ACC112 (cell line): Measurements from ENCODE around the gene ISM2.

Experiments used
- H2AFZ ChIP-seq: fragments of 200-600 bp; sonication (generic); one replicate; pipeline ENCODE4 v1.6.0; 2017; ENCODE audit warnings: antibody characterized with exemption, low read length; ENCODE audit not compliant: unreplicated experiment
- H3K27ac ChIP-seq: fragments of 200-600 bp; sonication (generic); 2 replicates; pipeline ENCODE4 v1.5.1; 2014; ENCODE audit warnings: low read depth, mild to moderate bottlenecking, antibody characterized with exemption, low read length, moderate library complexity
- H3K27me3 ChIP-seq: fragments of 200-600 bp; sonication (generic); 2 replicates; pipeline ENCODE4 v1.6.1; 2014; ENCODE audit warnings: mild to moderate bottlenecking, antibody characterized with exemption, low read length, moderate library complexity, mixed read lengths; ENCODE audit not compliant: insufficient read depth
- H3K36me3 ChIP-seq: fragments of 200-600 bp; sonication (generic); 2 replicates; pipeline ENCODE4 v1.6.1; 2016; ENCODE audit warnings: mild to moderate bottlenecking, antibody characterized with exemption, low read length, moderate library complexity, mixed read lengths; ENCODE audit not compliant: insufficient read depth
- H3K4me1 ChIP-seq: fragments of 200-600 bp; sonication (generic); one replicate; pipeline ENCODE4 v1.6.1; 2016; ENCODE audit warnings: low read length, mixed read lengths; ENCODE audit not compliant: insufficient read depth, unreplicated experiment, control insufficient read depth
- H3K4me3 ChIP-seq: fragments of 200-600 bp; sonication (generic); 2 replicates; pipeline ENCODE4 v1.5.1; 2014; ENCODE audit warnings: mild to moderate bottlenecking, low read depth, low read length
- H3K79me2 ChIP-seq: fragments of 200-600 bp; sonication (generic); one replicate; pipeline ENCODE4 v1.6.0; 2016; ENCODE audit warnings: low read length; ENCODE audit not compliant: control insufficient read depth, unreplicated experiment, insufficient read depth

The ISM2 gene

DNA sequence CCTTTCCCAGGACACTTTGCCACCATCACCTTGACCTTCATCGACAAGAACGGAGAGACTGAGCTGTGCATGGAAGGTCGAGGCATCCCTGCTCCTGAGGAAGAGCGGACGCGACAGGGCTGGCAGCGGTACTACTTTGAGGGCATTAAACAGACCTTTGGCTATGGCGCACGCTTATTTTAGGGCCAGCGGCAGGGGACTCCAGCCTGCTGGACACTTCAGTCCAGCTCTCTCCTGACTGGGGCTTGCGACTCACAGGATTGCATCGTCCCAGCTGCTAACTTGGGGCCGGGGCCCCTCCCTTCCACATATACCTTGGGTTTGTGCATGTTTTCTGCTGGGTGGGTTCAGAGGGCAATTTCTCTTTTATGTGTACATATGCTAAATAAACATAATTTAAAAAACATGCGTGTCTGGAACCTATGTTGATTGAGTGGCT lies 29.5 kb downstream of the ISM2 start:
- Histone ChIP-seq H3K36me3 (peaks cover 36% of the 10 kb centered on the region), H3K27me3 (0 out of 2 replicates have a peak, but pooled peaks cover 4% of the 10 kb centered on the region), H3K4me3 (no peak overlapping the region), H2AFZ (no peak overlapping the region), H3K27ac (no peak overlapping the region), H3K79me2 (no peaks in the 10 kb centered on the region), H3K4me1 (no peaks in the 10 kb centered on the region)

DNA sequence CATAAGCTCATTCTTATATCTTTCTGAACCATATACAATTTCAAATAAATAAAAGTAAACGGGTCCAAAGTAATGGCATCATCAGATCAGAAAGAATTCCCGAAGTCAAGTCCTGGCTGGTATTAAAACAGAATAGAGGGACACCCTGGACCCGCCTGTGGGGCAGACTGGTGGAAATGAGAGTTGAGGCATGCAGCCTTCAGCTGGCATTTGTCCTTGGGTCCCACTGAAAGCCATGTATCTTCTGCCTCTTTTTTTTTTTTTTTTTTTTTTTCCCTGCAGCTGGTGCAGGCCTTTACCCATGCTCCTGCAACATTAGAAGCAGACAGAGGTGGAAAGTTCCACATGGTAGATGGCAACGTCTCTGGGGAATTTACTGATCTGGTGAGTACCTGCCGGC lies 30.8 kb downstream of the ISM2 start:
- Histone ChIP-seq H3K27me3 (no peaks in the 10 kb centered on the region), H2AFZ (no peak overlapping the region), H3K4me3 (no peak overlapping the region), H3K79me2 (no peaks in the 10 kb centered on the region), H3K4me1 (no peaks in the 10 kb centered on the region), H3K27ac (no peak overlapping the region), H3K36me3 (peaks cover 42% of the 10 kb centered on the region)

DNA sequence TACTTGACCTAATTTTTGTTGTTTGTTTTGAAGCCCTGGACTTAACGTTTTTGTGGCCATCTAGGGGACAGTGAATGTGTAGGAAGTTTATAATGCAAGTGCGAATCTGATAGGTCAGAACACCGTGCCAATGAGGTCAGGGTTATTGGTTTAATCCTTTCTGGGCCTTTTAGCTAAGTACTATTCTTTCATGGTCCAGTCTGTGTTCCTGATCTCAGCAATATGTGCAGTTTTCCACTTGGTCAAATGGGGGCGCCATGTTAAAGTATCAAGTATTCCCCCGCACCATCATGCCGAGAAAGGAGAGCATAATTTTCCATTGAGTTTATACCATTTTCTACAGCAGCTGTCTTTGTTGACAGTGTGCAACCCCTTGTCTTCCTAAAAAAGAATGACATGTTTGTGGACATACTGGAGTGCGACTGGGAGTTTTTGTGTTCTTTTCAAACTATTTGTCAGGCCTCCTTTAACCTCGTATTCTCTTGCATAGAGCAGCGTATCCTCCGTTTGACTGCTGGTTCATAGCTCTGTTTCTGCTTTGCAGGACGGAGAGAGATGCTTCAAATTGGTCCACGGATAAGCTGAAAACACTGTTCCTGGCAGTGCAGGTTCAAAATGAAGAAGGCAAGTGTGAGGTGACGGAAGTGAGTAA lies 39.4 kb downstream of the ISM2 start:
- peaks cover 15% of the 10 kb centered on the region for H3K4me1 ChIP-seq
- H3K36me3 ChIP-seq: peaks cover 29% of the 10 kb centered on the region
- no peak overlapping the region for H3K27ac ChIP-seq
- H3K27me3 ChIP-seq: no peaks in the 10 kb centered on the region
- H2AFZ ChIP-seq: no peak overlapping the region
- H3K4me3 ChIP-seq: peak overlapping the region; percentile 96
- H3K79me2 ChIP-seq: peaks cover 55% of the 10 kb centered on the region

DNA sequence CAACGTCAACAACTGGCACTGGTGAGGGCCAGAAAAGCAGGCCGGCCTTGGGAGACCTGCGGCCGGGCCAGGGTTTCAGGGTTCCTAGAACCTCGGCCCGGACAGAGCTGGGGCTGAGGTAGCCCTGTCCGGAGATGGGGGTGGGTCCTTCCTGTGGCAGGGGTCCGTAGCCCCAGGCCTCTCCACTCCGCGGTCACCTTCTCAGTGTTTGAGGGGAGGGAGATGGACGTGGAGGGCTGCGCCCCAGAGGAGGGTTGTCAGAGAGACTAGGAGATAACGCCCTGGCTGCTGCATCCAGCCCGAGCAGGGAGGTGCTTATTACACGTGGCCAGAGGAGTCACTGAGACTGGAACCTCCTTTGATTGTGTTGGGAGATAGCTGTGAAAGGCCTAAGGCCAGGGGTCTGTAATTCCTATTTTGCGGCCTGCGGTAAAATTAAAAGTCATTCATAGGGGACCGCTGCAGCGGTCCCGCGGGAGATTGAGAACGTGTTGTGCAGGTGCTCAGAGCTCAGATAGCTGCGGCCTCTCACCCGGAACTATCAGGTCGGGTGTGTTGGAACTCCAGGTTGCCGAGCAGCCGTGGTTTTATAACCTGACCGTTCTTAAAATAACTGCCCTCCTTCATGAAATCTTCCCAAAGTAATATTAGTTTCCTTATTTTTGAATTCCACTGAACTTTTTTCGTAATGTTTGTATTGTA lies 40.2 kb downstream of the ISM2 start:
- H3K4me1 ChIP-seq: peaks cover 15% of the 10 kb centered on the region
- H3K4me3 ChIP-seq: peak overlapping the region; percentile 96
- peaks cover 25% of the 10 kb centered on the region for H3K36me3 ChIP-seq
- H3K27me3 ChIP-seq: no peaks in the 10 kb centered on the region
- H3K27ac ChIP-seq: peak overlapping the region; percentile 90
- peaks cover 55% of the 10 kb centered on the region for H3K79me2 ChIP-seq
- peak overlapping the region; percentile 99 for H2AFZ ChIP-seq

DNA sequence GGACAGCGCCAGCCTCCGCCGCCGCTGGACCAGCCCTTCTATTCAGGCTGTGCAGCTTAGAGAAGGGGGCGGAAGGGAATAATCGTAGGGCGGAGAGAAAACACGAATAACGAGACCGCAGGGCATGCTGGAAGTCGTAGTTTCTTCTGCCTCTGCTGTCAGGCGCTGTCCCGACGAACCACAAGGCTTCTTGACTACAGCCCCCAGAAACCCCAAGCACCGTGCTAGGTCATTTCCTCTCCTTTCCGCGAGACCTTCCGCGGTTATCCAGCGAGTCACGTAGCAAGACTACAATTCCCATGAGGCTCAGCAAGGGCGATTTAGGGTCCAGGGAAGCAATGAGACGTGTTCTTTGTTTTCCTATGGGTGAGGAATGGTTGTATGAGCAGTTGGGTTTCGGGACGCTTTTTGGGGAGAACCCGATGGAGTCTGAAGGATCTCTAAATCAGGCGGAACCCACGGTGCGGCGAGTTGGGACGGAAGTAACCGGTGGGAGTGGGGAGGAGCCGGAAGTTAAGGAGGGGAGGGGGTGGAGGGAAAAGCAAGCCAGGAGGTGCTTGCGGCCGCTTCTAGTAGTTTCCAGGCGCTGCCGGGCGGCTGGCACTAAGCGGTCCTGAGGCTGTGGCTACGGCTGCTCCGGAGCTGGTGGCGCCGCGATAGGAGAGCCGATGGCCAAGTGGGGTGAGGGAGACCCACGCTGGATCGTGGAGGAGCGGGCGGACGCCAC lies 40.9 kb downstream of the ISM2 start, which contains the start of the genes AHSA1 and VIPAS39:
Gene AHSA1, plus strand, starts transcription at position 572 of the 727 bp plus-strand sequence. Its CDS starts 97 bp downstream, at position 669.
Gene VIPAS39, minus strand, starts transcription at position 80 of the 727 bp plus-strand sequence. CDS start 3,499 bp downstream, outside the sequence.
- H2AFZ ChIP-seq: peak within 1 kb of the TSS; percentile 99
- H3K27ac ChIP-seq: peak within 1 kb of the TSS; percentile 90
- peaks cover 15% of the 10 kb centered on the region for H3K4me1 ChIP-seq
- peaks cover 55% of the 10 kb centered on the region for H3K79me2 ChIP-seq
- peaks cover 29% of the 10 kb centered on the region for H3K36me3 ChIP-seq
- H3K4me3 ChIP-seq: peak within 1 kb of the TSS; percentile 96
- no peaks in the 10 kb centered on the region for H3K27me3 ChIP-seq

DNA sequence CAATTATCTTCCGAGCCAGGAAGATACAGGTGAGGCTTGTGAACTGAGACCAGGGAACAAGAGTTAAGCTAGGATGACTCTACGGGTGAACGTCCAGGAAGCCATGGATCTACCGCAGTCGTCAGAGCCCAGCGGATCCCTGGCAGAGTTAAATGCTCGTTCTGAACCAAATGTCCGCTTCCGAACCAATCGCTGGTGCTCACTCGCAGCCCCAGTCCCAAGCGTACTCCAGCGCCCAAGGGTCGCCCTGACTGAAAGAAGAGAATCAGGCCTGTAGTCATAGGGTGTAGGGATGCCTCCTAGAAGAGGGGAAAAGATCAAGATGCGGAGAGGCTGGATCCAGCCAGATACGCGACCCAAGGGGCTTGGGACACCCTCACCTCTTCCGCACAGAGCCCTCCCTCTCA lies 41.5 kb downstream of the ISM2 start:
- peak overlapping the region; percentile 96 for H2AFZ ChIP-seq
- H3K4me1 ChIP-seq: peaks cover 15% of the 10 kb centered on the region
- peak overlapping the region; percentile 96 for H3K4me3 ChIP-seq
- H3K36me3 ChIP-seq: peaks cover 23% of the 10 kb centered on the region
- H3K27me3 ChIP-seq: no peaks in the 10 kb centered on the region
- peaks cover 55% of the 10 kb centered on the region for H3K79me2 ChIP-seq
- H3K27ac ChIP-seq: peak overlapping the region; percentile 19; the same call in 1 of the 2 replicates

DNA sequence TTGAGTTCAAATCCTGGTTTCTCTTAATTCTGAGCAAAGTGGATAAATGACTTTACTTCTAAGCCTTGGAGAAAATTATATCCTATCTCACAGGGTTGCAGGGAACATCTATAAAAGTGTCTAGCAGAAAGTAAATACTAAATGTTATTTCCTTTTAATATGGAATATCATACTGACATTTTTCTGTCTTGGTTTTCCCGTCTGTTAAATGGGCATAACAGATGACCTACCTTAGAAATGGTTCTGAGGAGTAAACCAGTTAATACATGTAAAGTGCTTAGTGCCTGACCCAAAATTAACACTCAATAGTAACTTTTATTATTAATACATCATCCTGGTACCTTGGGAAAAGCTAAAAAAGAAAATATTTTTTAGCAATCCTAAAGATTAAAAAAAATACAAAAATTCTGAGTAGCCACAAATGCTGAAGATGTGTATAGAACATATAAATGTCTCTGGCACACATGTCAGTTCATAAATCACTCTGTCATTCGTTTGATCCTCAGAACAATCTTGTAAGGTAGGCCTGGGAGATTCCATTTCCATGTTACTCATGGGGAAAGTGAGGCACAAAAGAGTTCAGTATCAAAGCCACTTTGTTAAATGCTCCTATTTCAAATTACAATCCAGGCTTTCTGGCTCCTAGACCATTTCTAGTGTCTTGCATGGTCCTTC lies 42.5 kb downstream of the ISM2 start:
- H3K4me3 ChIP-seq: peak overlapping the region; percentile 96
- no peak overlapping the region for H3K27ac ChIP-seq
- no peaks in the 10 kb centered on the region for H3K27me3 ChIP-seq
- H3K36me3 ChIP-seq: peaks cover 18% of the 10 kb centered on the region
- H3K79me2 ChIP-seq: peaks cover 47% of the 10 kb centered on the region
- H3K4me1 ChIP-seq: peaks cover 15% of the 10 kb centered on the region
- no peak overlapping the region for H2AFZ ChIP-seq

DNA sequence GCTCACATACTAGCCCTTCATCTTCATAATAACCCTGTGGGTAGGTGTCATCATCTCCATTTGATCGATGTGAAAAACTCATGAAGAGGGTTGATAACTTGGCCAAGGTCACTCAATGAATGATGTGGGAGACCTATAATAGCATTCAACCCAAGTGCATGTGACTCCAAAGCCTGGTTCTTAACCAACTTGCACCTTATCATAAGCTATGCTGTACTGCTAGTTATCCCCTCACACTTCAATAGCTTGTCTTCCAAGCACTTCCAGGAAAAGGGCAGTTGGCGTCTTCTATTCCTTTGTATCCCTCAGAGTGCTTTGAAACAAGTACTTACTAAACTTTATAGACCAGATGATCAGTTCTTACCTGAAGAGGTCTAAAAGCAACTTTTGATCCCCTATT lies 56.4 kb downstream of the ISM2 start:
- Histone ChIP-seq H3K27ac (no peak overlapping the region), H3K4me3 (no peak overlapping the region), H3K4me1 (peaks cover 5% of the 10 kb centered on the region), H3K36me3 (peaks cover 19% of the 10 kb centered on the region), H2AFZ (no peak overlapping the region), H3K27me3 (no peaks in the 10 kb centered on the region), H3K79me2 (no peaks in the 10 kb centered on the region)

DNA sequence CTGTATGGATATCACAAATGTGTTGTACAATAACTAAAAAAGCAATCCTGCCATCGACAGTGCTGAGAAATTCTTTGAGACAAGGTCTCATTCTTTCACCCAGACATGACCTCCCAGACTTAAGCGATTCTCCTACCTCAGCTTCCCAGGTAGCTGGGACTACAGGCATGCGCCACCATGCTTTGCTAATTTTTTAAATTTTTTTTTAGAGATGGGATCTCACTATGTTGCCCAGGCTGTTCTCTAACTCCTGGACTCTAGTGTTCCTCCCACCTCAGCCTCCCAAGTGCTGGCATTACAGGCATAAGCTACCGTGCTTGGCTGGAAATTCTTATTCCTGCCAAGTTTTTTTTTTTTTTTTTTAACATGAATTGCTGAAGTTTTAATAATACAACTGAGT lies 58.8 kb downstream of the ISM2 start:
- Histone ChIP-seq H3K27ac (no peak overlapping the region), H3K4me3 (no peak overlapping the region), H2AFZ (no peak overlapping the region), H3K36me3 (peaks cover 39% of the 10 kb centered on the region), H3K27me3 (no peaks in the 10 kb centered on the region), H3K79me2 (no peaks in the 10 kb centered on the region), H3K4me1 (peaks cover 12% of the 10 kb centered on the region)

DNA sequence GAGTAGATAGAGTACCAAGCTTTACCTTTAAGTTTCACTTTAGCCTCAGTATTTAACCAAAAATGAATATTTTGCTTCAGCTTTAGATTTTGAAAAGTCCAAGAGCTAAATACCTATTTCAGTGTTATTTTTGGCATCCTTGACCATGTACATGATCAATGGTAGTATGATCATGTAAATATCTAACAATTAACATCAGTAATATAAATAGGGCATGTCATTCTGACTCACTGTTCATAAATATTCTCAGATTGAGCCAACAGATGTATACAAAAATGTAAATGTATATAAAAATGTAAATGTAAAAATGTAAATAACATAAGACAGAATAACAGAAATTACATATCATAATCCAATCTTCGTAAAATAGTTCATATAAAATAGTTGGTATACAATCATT lies 60.0 kb downstream of the ISM2 start:
- Histone ChIP-seq H3K4me3 (no peak overlapping the region), H3K27me3 (no peaks in the 10 kb centered on the region), H3K36me3 (peaks cover 48% of the 10 kb centered on the region), H2AFZ (no peak overlapping the region), H3K79me2 (no peaks in the 10 kb centered on the region), H3K4me1 (peaks cover 12% of the 10 kb centered on the region), H3K27ac (no peak overlapping the region)
